OCI-LY7 (cell line): ENCODE measurements around the gene FAM170A. TPM values are rescaled to one million over a fixed set of nuclear protein-coding genes. Genes with fewer than 3 reads are reported as not detected.

Source experiments
- BruUV-seq: library from RNA; stranded (reverse); fragments of 400-500 nt; replicated peaks from 2 replicates; lab custom pipeline; 2021; lab: Mats Ljungman, UMichigan
- CTCF ChIA-PET: fragments of 300-600 bp; sonication (Branson Sonifier 250); formaldehyde crosslinking; loops from one replicate; lab custom pipeline; 2022; ENCODE audit warnings: antibody characterized with exemption; ENCODE audit not compliant: unreplicated experiment; lab: Charles Lee
- POLR2A ChIA-PET: fragments of 300-600 bp; sonication (Branson Sonifier 250); formaldehyde crosslinking; loops from one replicate; lab custom pipeline; 2022; ENCODE audit warnings: antibody characterized with exemption; lab: Charles Lee
- DNase-seq: peaks from one replicate; pipeline ENCODE4 v3.0.0-alpha.2; 2015; ENCODE audit warnings: low spot score
- H2AFZ ChIP-seq: fragments of 200-600 bp; sonication (generic), shearing (Covaris generic); 2 replicates; pipeline ENCODE4 v1.6.1; 2014; ENCODE audit warnings: mild to moderate bottlenecking, antibody characterized with exemption, low read length, moderate library complexity
- H3K27ac ChIP-seq: fragments of 200-600 bp; sonication (generic); 2 replicates; pipeline ENCODE4 v1.5.1; 2014; ENCODE audit warnings: mixed run types, low read depth, mild to moderate bottlenecking, moderate library complexity, low read length, inconsistent platforms; ENCODE audit not compliant: poor library complexity, severe bottlenecking
- H3K36me3 ChIP-seq: fragments of 200-600 bp; sonication (generic); 2 replicates; pipeline ENCODE4 v1.6.1; 2014; ENCODE audit warnings: mild to moderate bottlenecking, antibody characterized with exemption, low read length, moderate library complexity, mixed read lengths; ENCODE audit not compliant: insufficient read depth
- H3K4me1 ChIP-seq: fragments of 200-600 bp; sonication (generic); 2 replicates; pipeline ENCODE4 v1.5.1; 2014; ENCODE audit warnings: mild to moderate bottlenecking, low read length; ENCODE audit not compliant: insufficient read depth, poor library complexity, severe bottlenecking
- H3K4me2 ChIP-seq: fragments of 200-600 bp; sonication (generic); 2 replicates; pipeline ENCODE4 v1.6.1; 2014; ENCODE audit warnings: mild to moderate bottlenecking, low read length
- H3K4me3 ChIP-seq: fragments of 200-600 bp; sonication (generic); 2 replicates; pipeline ENCODE4 v1.5.1; 2014; ENCODE audit warnings: mild to moderate bottlenecking, low read depth, low read length; ENCODE audit not compliant: poor library complexity, severe bottlenecking
- H3K79me2 ChIP-seq: fragments of 200-600 bp; sonication (generic); 2 replicates; pipeline ENCODE4 v1.6.1; 2016; ENCODE audit warnings: low read depth, mild to moderate bottlenecking, low read length, moderate library complexity, mixed read lengths; ENCODE audit not compliant: insufficient read depth
- H3K9me2 ChIP-seq: fragments of 200-600 bp; sonication (generic); 2 replicates; pipeline ENCODE4 v1.6.1; 2016; ENCODE audit warnings: mild to moderate bottlenecking, low read length, mixed read lengths; ENCODE audit not compliant: insufficient read depth
- H3K9me3 ChIP-seq: fragments of 200-600 bp; sonication (generic); 2 replicates; pipeline ENCODE4 v1.6.1; 2014; ENCODE audit warnings: mild to moderate bottlenecking, mixed run types, low read length, mixed read lengths
- H4K20me1 ChIP-seq: fragments of 200-600 bp; sonication (generic); 2 replicates; pipeline ENCODE4 v1.6.1; 2014; ENCODE audit warnings: mild to moderate bottlenecking, antibody characterized with exemption, low read length, moderate library complexity, mixed read lengths; ENCODE audit not compliant: insufficient read depth
- EZH2phosphoT487 ChIP-seq: fragments of 200-600 bp; sonication (generic); IDR thresholded peaks from 2 replicates; pipeline ENCODE4 v1.6.1; 2018; ENCODE audit warnings: low read depth, borderline replicate concordance, mild to moderate bottlenecking, mixed run types, antibody characterized with exemption, low read length, moderate library complexity, mixed read lengths
- intact Hi-C: fragments of 100-400 bp; cut with micrococcal nuclease; formaldehyde crosslinking; loops from one replicate; pipeline ENCODE4 v1.10.0; 2022; ENCODE audit not compliant: unreplicated experiment
- total RNA-seq, 2 experiments: library from RNA; depleted of rRNA in 1 of 2; stranded (reverse); fragments of >200 nt in 1 of 2; shearing (Covaris generic) in 1 of 2; gene quantifications; 2 replicates each; pipeline ENCODE4 v1.2.3, GENCODE V29; 2014 to 2022
- TF ChIP-seq, protein P1 (sequence below): fragments of 200-600 bp; sonication (generic); conservative IDR thresholded peaks from 2 replicates; pipeline ENCODE4 v1.5.1; 2014; ENCODE audit warnings: mild to moderate bottlenecking, antibody characterized with exemption, low read length, moderate library complexity, mixed read lengths

The FAM170A gene
- total RNA-seq, 2 experiments from 2014 or later, result not detected

DNA sequence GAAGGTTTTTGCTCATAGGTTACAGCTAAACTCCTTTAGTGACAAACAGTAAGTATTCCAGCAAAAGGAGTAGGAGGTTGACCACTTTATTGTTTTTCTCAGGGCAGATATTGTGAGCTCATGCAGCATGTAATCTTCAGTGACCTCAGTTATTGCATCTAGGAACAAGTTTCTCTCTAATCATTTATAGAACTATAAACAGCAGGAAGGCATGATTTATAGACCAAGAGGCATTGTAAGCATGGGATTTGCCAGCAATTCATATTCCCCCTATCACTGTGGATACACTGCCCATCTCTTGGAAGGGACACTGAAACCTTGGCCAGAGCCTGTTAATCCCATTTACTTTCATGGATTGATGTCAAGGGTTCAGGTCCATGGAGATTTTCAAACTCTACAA lies 15.4 kb upstream of the FAM170A start:
- Histone ChIP-seq H2AFZ (no peak overlapping the region), H3K4me2 (no peak overlapping the region), H3K27ac (no peak overlapping the region), H3K79me2 (no peaks in the 10 kb centered on the region), H3K4me3 (no peak overlapping the region), H3K36me3 (no peaks in the 10 kb centered on the region), H3K9me3 (no peaks in the 10 kb centered on the region), H3K9me2 (no peaks in the 10 kb centered on the region), H3K4me1 (no peaks in the 10 kb centered on the region), H4K20me1 (no peaks in the 10 kb centered on the region)
- DNase-seq, result no peak
- ChIA-PET POLR2A (no interaction called here), CTCF (no interaction called here)
- no TSS peak for BruUV-seq
- intact Hi-C loops, result no loop called here
- no peak for TF ChIP-seq EZH2phosphoT487
- TF ChIP-seq, protein P1, sequence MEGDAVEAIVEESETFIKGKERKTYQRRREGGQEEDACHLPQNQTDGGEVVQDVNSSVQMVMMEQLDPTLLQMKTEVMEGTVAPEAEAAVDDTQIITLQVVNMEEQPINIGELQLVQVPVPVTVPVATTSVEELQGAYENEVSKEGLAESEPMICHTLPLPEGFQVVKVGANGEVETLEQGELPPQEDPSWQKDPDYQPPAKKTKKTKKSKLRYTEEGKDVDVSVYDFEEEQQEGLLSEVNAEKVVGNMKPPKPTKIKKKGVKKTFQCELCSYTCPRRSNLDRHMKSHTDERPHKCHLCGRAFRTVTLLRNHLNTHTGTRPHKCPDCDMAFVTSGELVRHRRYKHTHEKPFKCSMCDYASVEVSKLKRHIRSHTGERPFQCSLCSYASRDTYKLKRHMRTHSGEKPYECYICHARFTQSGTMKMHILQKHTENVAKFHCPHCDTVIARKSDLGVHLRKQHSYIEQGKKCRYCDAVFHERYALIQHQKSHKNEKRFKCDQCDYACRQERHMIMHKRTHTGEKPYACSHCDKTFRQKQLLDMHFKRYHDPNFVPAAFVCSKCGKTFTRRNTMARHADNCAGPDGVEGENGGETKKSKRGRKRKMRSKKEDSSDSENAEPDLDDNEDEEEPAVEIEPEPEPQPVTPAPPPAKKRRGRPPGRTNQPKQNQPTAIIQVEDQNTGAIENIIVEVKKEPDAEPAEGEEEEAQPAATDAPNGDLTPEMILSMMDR, result no peak

DNA sequence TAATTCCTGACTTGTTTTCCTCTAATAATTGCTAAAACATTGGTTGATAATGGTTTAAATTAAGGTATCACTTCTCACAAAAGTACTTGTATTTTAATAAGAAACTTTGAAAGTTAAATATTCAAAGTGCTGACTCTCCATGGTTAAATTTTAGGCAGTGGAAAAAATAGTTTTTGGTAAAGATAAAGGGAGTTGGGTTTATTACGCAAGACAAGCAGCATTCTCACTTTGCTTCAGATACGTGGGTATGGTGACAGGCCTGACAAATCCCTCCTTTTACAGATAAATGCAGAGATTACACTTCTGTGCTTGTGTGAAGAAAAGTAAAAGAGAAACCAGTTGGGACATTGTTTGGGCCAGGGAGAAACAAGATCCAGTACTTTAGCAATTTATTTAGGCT lies 14.5 kb upstream of the FAM170A start:
- Histone ChIP-seq H2AFZ (no peak overlapping the region), H3K4me2 (no peak overlapping the region), H3K36me3 (no peaks in the 10 kb centered on the region), H3K27ac (no peak overlapping the region), H3K9me3 (no peaks in the 10 kb centered on the region), H3K9me2 (no peaks in the 10 kb centered on the region), H3K4me3 (no peak overlapping the region), H4K20me1 (no peaks in the 10 kb centered on the region), H3K4me1 (no peaks in the 10 kb centered on the region), H3K79me2 (no peaks in the 10 kb centered on the region)
- BruUV-seq, result no TSS peak
- DNase-seq, result no peak
- intact Hi-C loops, result no loop called here
- CTCF ChIA-PET, result no interaction called here
- TF ChIP-seq, protein P1, result no peak
- TF ChIP-seq EZH2phosphoT487, result no peak
- POLR2A ChIA-PET, result no interaction called here

DNA sequence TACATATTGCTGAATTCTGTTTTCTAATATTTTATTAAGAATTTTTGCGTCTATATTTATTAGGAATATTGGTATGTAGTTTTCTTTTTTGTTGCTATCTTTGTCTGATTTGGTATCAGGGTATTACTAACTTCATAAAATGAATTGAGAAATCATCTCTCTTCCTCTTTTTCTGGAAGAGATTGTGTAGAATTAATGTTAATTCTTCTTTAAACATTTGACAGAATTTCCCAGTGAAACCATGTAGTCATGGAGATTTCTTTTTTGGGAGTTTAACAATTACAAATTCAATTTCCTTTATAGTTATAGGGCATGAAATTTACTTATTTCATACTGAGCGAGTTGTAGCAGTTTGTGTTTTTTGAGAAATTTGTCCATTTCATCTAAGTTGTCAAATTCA lies 3.3 kb upstream of the FAM170A start:
- H3K79me2 ChIP-seq, result no peaks in the 10 kb centered on the region
- H3K4me2 ChIP-seq, result no peak overlapping the region
- ChIA-PET POLR2A (no interaction called here), CTCF (no interaction called here)
- intact Hi-C loops, result no loop called here
- no peaks in the 10 kb centered on the region for H3K36me3 ChIP-seq
- no peaks in the 10 kb centered on the region for H3K4me1 ChIP-seq
- no peaks in the 10 kb centered on the region for H3K9me3 ChIP-seq
- H3K27ac ChIP-seq, result no peak overlapping the region
- BruUV-seq, result no TSS peak
- H3K4me3 ChIP-seq, result no peak overlapping the region
- DNase-seq, result no peak
- H4K20me1 ChIP-seq, result no peaks in the 10 kb centered on the region
- no peak overlapping the region for H2AFZ ChIP-seq
- no peaks in the 10 kb centered on the region for H3K9me2 ChIP-seq
- TF ChIP-seq, protein P1, result no peak
- no peak for TF ChIP-seq EZH2phosphoT487
